Neural cell (in vitro differentiated cells): ENCODE measurements around the gene NAB2. TPM values are rescaled to one million over a fixed set of nuclear protein-coding genes. Genes with fewer than 3 reads are reported as not detected.
A peak's percentile ranks its signal among the peaks of the same experiment; 100 is the strongest.

Experiments
- H2AFZ ChIP-seq: fragments of 200-600, 300-800 bp; sonication (generic), shearing (Covaris generic); 2 replicates; pipeline ENCODE4 v1.6.0; 2014; ENCODE audit warnings: low read depth, mild to moderate bottlenecking, antibody characterized with exemption, low read length, moderate library complexity
- H3F3A ChIP-seq: fragments of 200-600 bp; shearing (Covaris generic); 2 replicates; pipeline ENCODE4 v1.6.1; 2016; ENCODE audit warnings: mild to moderate bottlenecking, moderate library complexity, mixed read lengths, antibody characterized with exemption, low read length; ENCODE audit not compliant: insufficient read depth, poor library complexity, severe bottlenecking
- H3K27ac ChIP-seq: fragments of 200-600, 300-800 bp; sonication (generic), shearing (Covaris generic); 2 replicates; pipeline ENCODE4 v1.5.1; 2014; ENCODE audit warnings: mild to moderate bottlenecking, low read length, moderate library complexity
- H3K27me3 ChIP-seq: fragments of 300-800, 200-600 bp; sonication (generic), shearing (Covaris generic); 2 replicates; pipeline ENCODE4 v1.6.0; 2014; ENCODE audit warnings: mild to moderate bottlenecking, low read depth, low read length, moderate library complexity; ENCODE audit not compliant: insufficient read depth
- H3K36me3 ChIP-seq: fragments of 300-800, 200-600 bp; sonication (generic), shearing (Covaris generic); 2 replicates; pipeline ENCODE4 v1.5.1; 2014; ENCODE audit warnings: mild to moderate bottlenecking, antibody characterized with exemption, low read length, moderate library complexity; ENCODE audit not compliant: insufficient read depth
- H3K4me2 ChIP-seq: fragments of 300-800, 200-600 bp; sonication (generic), shearing (Covaris generic); 2 replicates; pipeline ENCODE4 v1.6.0; 2014; ENCODE audit warnings: mild to moderate bottlenecking, low read length
- H3K4me3 ChIP-seq: fragments of 300-800, 200-600 bp; sonication (generic), shearing (Covaris generic); 2 replicates; pipeline ENCODE4 v1.5.1; 2014; ENCODE audit warnings: mild to moderate bottlenecking, low read length, moderate library complexity
- H3K79me2 ChIP-seq: fragments of 200-600 bp; shearing (Covaris generic); replicated peaks from 2 replicates; pipeline ENCODE4 v1.6.0; 2014; ENCODE audit warnings: mild to moderate bottlenecking, low read length, moderate library complexity; ENCODE audit not compliant: insufficient read depth
- H3K9ac ChIP-seq: fragments of 300-800, 200-600 bp; sonication (generic), shearing (Covaris generic); 2 replicates; pipeline ENCODE4 v1.6.1; 2016; ENCODE audit warnings: mild to moderate bottlenecking, low read length, mixed read lengths
- H3K9me2 ChIP-seq: fragments of 200-600 bp; shearing (Covaris generic); 2 replicates; pipeline ENCODE4 v1.6.1; 2016; ENCODE audit warnings: mild to moderate bottlenecking, low read length, mixed read lengths; ENCODE audit not compliant: insufficient read depth
- H3K9me3 ChIP-seq: fragments of 200-600, 300-800 bp; sonication (generic), shearing (Covaris generic); 2 replicates; pipeline ENCODE4 v1.6.1; 2016; ENCODE audit warnings: mild to moderate bottlenecking, mixed run types, low read length, moderate library complexity, mixed read lengths
- H4K20me1 ChIP-seq: fragments of 200-600 bp; shearing (Covaris generic); 2 replicates; pipeline ENCODE4 v1.6.1; 2016; ENCODE audit warnings: mild to moderate bottlenecking, mixed run types; ENCODE audit not compliant: insufficient read depth
- CTCF ChIP-seq: fragments of 450-650 bp; IDR thresholded peaks from 2 replicates; pipeline ENCODE4 v1.5.1; 2014; ENCODE audit warnings: antibody characterized with exemption, mild to moderate bottlenecking, moderate library complexity; ENCODE audit not compliant: poor library complexity, severe bottlenecking
- EP300 ChIP-seq: fragments of 450-650 bp; conservative IDR thresholded peaks from 2 replicates; pipeline ENCODE4 v1.6.1; 2014; ENCODE audit warnings: antibody characterized with exemption, mild to moderate bottlenecking, moderate library complexity; ENCODE audit not compliant: poor library complexity, severe bottlenecking
- EZH2 ChIP-seq: fragments of 200-600, 300-800 bp; shearing (Covaris generic), sonication (generic); IDR thresholded peaks from 2 replicates; pipeline ENCODE4 v1.6.1; 2014; ENCODE audit warnings: antibody characterized with exemption, low read length, borderline replicate concordance, mild to moderate bottlenecking; ENCODE audit not compliant: insufficient read depth, poor library complexity, severe bottlenecking
- MXI1 ChIP-seq: fragments of 450-650 bp; conservative IDR thresholded peaks from 2 replicates; pipeline ENCODE4 v1.6.1; 2014; ENCODE audit warnings: antibody characterized with exemption, mild to moderate bottlenecking; ENCODE audit not compliant: poor library complexity, severe bottlenecking
- POLR2AphosphoS5 ChIP-seq: IDR thresholded peaks from 2 replicates; pipeline ENCODE4 v1.6.1; 2012
- RAD21 ChIP-seq: fragments of 450-650 bp; conservative IDR thresholded peaks from 2 replicates; pipeline ENCODE4 v1.6.1; 2014; ENCODE audit warnings: antibody characterized with exemption, mild to moderate bottlenecking, moderate library complexity
- REST ChIP-seq: IDR thresholded peaks from 2 replicates; pipeline ENCODE4 v1.6.1; 2012; ENCODE audit warnings: borderline replicate concordance
- SMC3 ChIP-seq: fragments of 450-650 bp; conservative IDR thresholded peaks from 2 replicates; pipeline ENCODE4 v1.6.1; 2014; ENCODE audit warnings: antibody characterized with exemption, mild to moderate bottlenecking, moderate library complexity; ENCODE audit not compliant: poor library complexity
- TAF1 ChIP-seq: IDR thresholded peaks from 2 replicates; pipeline ENCODE4 v1.6.1; 2012; ENCODE audit warnings: low read depth
- polyA plus RNA-seq: library from polyadenylated mRNA; depleted of rRNA; stranded (reverse); fragments of >200 nt; gene quantifications from 2 replicates; pipeline ENCODE4 v1.2.3, GENCODE V29; 2014

The NAB2 gene
- polyA plus RNA-seq, 1 donor from 2014 or later = 15.6 TPM

- Histone ChIP-seq H3K4me2 (no peak within 1 kb of the TSS), H3K27me3 (no peaks in the 10 kb centered on the region), H4K20me1 (no peaks in the 10 kb centered on the region), H3K4me3 (peak within 1 kb of the TSS; percentile 50), H3F3A (no peaks in the 10 kb centered on the region), H3K27ac (no peak within 1 kb of the TSS), H3K79me2 (no peaks in the 10 kb centered on the region), H3K9ac (no peak within 1 kb of the TSS), H3K36me3 (no peaks in the 10 kb centered on the region), H3K9me3 (no peaks in the 10 kb centered on the region), H3K9me2 (no peaks in the 10 kb centered on the region), H2AFZ (no peak within 1 kb of the TSS)
- TF ChIP-seq CTCF = no peak
- no peak for TF ChIP-seq POLR2AphosphoS5
- no peak for TF ChIP-seq TAF1
- no peak for TF ChIP-seq SMC3
- no peak for TF ChIP-seq MXI1
- TF ChIP-seq RAD21 = no peak
- TF ChIP-seq EP300 = no peak
- TF ChIP-seq REST = no peak
- no peak for TF ChIP-seq EZH2
Measured at GRCh38 chr12:57111031-57111734, 22.3 kb downstream of the NAB2 start, which contains the start of gene STAT6. Gene STAT6, minus strand, starts transcription at chr12:57111362. Its CDS starts 3,084 bp downstream, at chr12:57108278.

GRCh38 chr12:57112492-57113294, 23.8 kb downstream of the NAB2 start:
- Histone ChIP-seq H4K20me1 (no peaks in the 10 kb centered on the region), H3K27me3 (no peaks in the 10 kb centered on the region), H3K27ac (no peak overlapping the region), H3F3A (no peaks in the 10 kb centered on the region), H3K9me3 (no peaks in the 10 kb centered on the region), H2AFZ (no peak overlapping the region), H3K4me3 (no peak overlapping the region), H3K9me2 (no peaks in the 10 kb centered on the region), H3K36me3 (no peaks in the 10 kb centered on the region), H3K4me2 (no peak overlapping the region), H3K9ac (no peak overlapping the region), H3K79me2 (no peaks in the 10 kb centered on the region)
- TF ChIP-seq CTCF = no peak
- no peak for TF ChIP-seq TAF1
- no peak for TF ChIP-seq REST
- no peak for TF ChIP-seq EZH2
- no peak for TF ChIP-seq EP300
- TF ChIP-seq MXI1 = no peak
- no peak for TF ChIP-seq SMC3
- no peak for TF ChIP-seq RAD21
- no peak for TF ChIP-seq POLR2AphosphoS5
